ENCODE measurements around the gene IDH2. TPM values are rescaled to one million over a fixed set of nuclear protein-coding genes. Genes with fewer than 3 reads are reported as not detected.

IDH2 gene
- total RNA-seq, 2 donors from 2014 or later: 123 to 170 TPM

DNA sequence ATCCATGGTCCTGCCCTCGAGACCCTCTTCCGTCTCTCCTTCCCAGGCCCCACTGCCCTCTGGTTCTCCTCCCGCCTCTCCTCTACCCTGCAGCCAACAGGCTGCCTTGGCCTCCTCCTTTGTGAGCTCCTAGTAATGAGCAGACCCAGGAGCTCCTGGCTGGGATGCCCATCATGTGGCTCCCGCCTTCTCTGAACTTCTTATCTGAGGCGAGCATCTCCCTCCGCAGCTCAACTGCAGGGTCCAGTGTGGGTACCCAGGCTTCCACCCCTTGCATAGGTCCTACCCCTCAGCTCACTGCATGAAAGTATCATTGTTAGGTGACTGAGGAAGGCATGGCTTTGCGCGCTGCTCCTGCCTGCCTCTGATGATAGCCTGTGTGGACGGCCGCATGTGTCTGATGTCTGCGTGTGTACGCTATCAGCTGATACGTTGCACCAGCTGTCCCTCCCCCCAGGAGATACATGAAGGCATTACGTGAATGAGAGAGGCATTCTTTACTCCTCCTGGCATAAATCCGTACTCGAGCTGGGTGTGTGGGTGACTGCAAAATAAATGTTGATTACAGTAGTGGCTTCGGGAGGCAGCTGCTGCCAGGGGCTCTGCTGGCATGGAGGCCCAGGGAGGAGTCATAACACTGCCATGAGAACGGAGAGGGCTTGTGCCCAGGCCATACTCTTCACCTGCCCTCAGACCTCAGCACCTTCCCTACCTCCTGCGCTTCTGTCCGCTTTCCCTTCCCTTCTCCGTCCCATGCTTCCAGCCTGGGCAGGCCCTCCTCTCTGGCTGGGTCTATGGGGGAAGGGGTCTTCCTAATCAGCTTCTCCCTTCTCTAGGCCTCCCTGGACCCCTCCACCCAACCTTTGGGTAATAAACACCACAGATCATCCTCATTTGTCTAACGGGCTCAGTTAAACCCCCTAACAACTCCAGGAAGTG, 52.3 kb downstream of the IDH2 start:
- no peaks in the 10 kb centered on the region for H3K27me3 Mint-ChIP-seq (ENCODE audit: low read depth)
- H3K4me3 Mint-ChIP-seq: no peak overlapping the region
- H3K27ac Mint-ChIP-seq: no peak overlapping the region
- DNase-seq (no peak), ATAC-seq (replicated peaks in 1 of 2) (no peak)
- peaks cover 37% of the 10 kb centered on the region for H3K4me1 Mint-ChIP-seq (ENCODE audit: low read depth)
- H3K9me3 Mint-ChIP-seq: no peaks in the 10 kb centered on the region
- no peaks in the 10 kb centered on the region for H3K36me3 Mint-ChIP-seq (ENCODE audit: insufficient read depth in 2 of 2)

DNA sequence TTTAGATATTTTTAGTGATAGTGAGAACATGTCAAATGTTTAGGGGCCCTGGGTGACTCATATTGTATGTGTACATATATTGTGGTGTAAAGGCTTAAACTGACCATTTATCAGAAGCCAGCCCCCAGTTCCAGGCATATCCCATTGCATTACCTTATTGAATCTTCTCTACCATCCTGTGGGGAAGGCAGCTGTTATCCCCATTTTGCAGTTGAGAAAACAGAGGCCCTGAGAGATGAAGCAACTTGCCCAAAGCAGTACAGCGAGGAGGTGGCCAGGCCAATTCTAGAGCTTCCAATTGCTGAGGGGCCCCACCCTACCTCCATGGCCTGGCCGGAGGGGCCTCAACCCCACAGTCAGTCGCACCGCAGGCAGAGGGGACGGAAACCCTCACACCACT, 53.2 kb downstream of the IDH2 start:
- H3K9me3 Mint-ChIP-seq: no peaks in the 10 kb centered on the region
- H3K4me1 Mint-ChIP-seq (ENCODE audit: low read depth): peaks cover 34% of the 10 kb centered on the region
- H3K36me3 Mint-ChIP-seq (ENCODE audit: insufficient read depth in 2 of 2): no peaks in the 10 kb centered on the region
- no peak for ATAC-seq (replicated peaks in 1 of 2)
- DNase-seq: no peak
- H3K27ac Mint-ChIP-seq: no peak overlapping the region
- no peak overlapping the region for H3K4me3 Mint-ChIP-seq
- no peaks in the 10 kb centered on the region for H3K27me3 Mint-ChIP-seq (ENCODE audit: low read depth)

DNA sequence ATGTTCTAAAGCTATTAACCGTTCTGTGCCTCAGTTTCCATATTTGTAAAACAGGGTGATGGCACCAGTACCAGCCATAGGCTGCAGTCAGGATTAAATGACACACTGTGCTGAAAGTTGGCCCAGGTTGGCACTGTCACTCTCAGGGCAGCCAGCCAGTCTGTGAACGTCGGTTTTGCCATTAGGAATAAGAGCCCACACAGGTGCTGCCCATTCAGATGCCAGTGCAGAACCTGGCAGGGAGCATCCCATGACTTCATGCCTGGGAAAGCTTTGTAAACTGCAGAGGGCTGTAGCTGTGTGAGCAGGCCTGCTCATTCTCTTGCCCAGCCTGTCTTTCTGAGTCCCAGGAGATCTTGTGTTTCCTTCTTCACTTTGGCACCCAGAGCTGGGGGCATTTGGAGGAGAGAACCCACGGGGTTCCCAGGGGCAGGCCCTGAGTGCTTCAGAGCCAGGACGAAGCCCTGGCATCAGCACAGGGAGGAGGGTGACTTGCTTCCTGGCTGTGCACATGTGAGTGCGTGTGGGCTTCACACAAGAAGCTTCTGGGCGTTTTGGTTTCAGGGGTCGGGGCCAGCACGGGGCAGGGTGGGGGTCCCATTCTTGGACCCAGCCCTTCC, 54.2 kb downstream of the IDH2 start:
- H3K36me3 Mint-ChIP-seq (ENCODE audit: insufficient read depth in 2 of 2): no peaks in the 10 kb centered on the region
- no peak for ATAC-seq (replicated peaks in 1 of 2)
- no peak overlapping the region for H3K4me3 Mint-ChIP-seq
- no peak overlapping the region for H3K27ac Mint-ChIP-seq
- H3K9me3 Mint-ChIP-seq: no peaks in the 10 kb centered on the region
- DNase-seq: no peak
- peaks cover 29% of the 10 kb centered on the region for H3K4me1 Mint-ChIP-seq (ENCODE audit: low read depth)
- no peaks in the 10 kb centered on the region for H3K27me3 Mint-ChIP-seq (ENCODE audit: low read depth)

DNA sequence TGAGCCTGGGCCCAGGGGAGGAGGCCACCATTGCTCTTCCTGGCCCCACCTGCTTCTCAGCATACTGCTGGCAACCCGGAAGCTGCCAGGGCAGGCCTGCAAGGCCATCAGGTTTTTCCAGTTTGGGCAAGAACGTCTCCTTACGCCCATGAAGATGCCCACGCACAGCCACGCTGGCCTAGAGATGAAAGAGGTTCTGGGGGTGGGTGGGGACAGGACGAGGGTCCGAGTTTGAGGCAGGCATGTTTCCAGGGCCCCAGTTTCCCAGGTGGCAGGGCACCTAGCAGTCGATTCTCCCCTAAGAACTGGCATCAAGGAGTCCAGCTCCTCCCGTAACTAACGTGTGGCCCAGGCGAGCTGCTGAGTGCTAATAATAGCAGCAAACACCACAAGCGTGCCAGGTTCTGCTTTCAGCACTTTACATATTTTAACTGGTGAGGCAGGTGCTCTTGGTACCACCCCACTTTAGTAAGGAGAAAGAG, 55.3 kb downstream of the IDH2 start:
- ATAC-seq (replicated peaks in 1 of 2) (no peak), DNase-seq (no peak)
- Mint-ChIP-seq H3K9me3 (no peaks in the 10 kb centered on the region), H3K27me3 (ENCODE audit: low read depth) (no peaks in the 10 kb centered on the region), H3K36me3 (ENCODE audit: insufficient read depth in 2 of 2) (no peaks in the 10 kb centered on the region), H3K4me3 (no peak overlapping the region), H3K4me1 (ENCODE audit: low read depth) (peaks cover 29% of the 10 kb centered on the region), H3K27ac (no peak overlapping the region)

DNA sequence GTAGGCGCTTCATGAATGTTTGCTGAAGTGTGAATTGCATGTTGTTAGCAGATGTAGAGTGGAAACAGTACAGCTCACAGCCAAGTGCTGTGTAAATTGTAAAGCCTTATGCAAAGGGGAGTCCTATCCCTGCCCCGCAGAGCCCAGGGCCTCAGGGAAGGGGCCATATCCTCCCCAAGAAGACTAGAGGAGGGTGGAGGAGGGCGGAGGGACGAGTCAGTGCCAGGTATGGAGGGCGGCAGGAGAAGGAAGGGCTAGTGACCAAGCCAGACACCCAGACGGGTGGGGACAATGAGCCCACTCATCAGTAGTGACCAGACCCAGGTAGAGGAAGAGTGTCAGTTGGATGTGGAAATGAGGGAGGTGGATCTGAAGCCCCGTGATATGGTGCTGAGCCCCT, 56.0 kb downstream of the IDH2 start:
- DNase-seq: no peak
- no peaks in the 10 kb centered on the region for H3K9me3 Mint-ChIP-seq
- no peak for ATAC-seq (replicated peaks in 1 of 2)
- no peaks in the 10 kb centered on the region for H3K27me3 Mint-ChIP-seq (ENCODE audit: low read depth)
- peaks cover 33% of the 10 kb centered on the region for H3K4me1 Mint-ChIP-seq (ENCODE audit: low read depth)
- H3K36me3 Mint-ChIP-seq (ENCODE audit: insufficient read depth in 2 of 2): no peaks in the 10 kb centered on the region
- H3K4me3 Mint-ChIP-seq: no peak overlapping the region
- no peak overlapping the region for H3K27ac Mint-ChIP-seq

DNA sequence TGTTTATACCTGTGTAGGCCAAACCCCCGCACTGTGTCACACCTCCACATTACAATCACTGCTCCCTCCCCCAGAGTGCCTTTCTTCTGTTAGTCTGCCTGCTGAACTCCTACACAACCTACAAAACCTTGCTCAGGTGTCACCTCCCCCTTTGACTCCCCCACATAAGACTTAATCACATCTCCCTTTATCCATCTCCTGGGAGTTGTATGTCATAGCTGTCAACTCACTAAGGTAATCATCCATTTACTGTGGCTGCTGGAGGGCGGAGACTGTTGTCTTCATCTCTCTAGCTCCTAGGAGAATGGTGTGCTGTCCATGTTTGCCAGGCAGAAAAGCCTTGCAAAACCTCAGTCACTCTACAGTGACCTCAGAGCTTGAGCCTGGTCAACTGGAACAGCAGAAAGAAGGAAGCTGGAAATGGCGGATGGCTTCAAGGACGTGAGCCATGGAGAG, 57.3 kb downstream of the IDH2 start:
- DNase-seq: no peak
- H3K27me3 Mint-ChIP-seq (ENCODE audit: low read depth): no peaks in the 10 kb centered on the region
- H3K4me1 Mint-ChIP-seq (ENCODE audit: low read depth): peaks cover 40% of the 10 kb centered on the region
- no peak for ATAC-seq (replicated peaks in 1 of 2)
- H3K27ac Mint-ChIP-seq: no peak overlapping the region
- H3K36me3 Mint-ChIP-seq (ENCODE audit: insufficient read depth in 2 of 2): no peaks in the 10 kb centered on the region
- no peaks in the 10 kb centered on the region for H3K9me3 Mint-ChIP-seq
- no peak overlapping the region for H3K4me3 Mint-ChIP-seq

DNA sequence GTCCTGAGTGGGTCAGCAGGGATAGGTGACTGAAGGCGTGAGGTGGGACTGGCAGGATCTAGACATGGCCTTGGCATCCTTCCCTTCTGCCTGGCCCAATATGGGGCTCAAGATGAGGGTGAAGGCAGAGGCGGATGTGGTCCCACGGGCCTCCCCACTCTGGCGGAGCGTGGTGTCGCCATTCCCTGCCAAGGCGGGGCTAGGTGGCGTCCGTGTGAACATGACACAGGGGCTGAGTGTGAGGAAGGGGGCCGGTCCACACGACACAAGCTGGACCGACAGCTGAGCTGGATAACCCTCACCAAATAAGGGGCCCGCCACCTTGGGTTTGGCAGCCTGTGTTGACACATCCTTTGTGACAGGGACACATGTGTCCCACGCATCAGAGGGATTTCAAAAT, 58.1 kb downstream of the IDH2 start:
- no peaks in the 10 kb centered on the region for H3K9me3 Mint-ChIP-seq
- ATAC-seq (replicated peaks in 1 of 2) (no peak), DNase-seq (no peak)
- no peak overlapping the region for H3K4me3 Mint-ChIP-seq
- H3K36me3 Mint-ChIP-seq (ENCODE audit: insufficient read depth in 2 of 2): no peaks in the 10 kb centered on the region
- H3K4me1 Mint-ChIP-seq (ENCODE audit: low read depth): peaks cover 42% of the 10 kb centered on the region
- H3K27me3 Mint-ChIP-seq (ENCODE audit: low read depth): no peaks in the 10 kb centered on the region
- H3K27ac Mint-ChIP-seq: peak overlapping the region; percentile 93

DNA sequence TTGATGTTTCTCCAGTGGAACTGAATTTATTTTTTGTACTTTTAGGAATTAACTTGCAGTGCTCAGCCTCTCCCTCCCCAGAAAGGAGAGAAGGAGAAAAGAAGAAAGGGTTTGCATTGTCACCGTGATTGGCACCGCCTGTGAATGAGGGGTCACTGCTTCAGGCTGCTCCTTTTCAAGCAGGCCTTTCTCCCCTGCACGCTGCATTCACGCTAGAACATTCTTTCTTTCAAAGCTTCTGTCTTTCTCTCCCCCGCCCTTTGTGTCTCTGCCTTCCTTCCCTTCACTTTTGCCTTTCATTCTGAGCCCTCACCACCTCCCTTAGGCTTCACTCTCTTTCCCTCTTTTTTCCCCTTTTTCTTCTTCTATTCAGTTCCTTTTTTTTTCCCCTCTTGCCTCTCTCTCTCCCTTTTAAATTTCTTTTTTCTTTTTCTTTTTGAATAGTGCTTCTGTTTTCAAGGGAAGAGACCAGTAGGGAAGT, 58.7 kb downstream of the IDH2 start:
- Mint-ChIP-seq H3K9me3 (no peaks in the 10 kb centered on the region), H3K36me3 (ENCODE audit: insufficient read depth in 2 of 2) (no peaks in the 10 kb centered on the region), H3K4me1 (ENCODE audit: low read depth) (peaks cover 48% of the 10 kb centered on the region), H3K27me3 (ENCODE audit: low read depth) (no peaks in the 10 kb centered on the region), H3K27ac (peak overlapping the region; percentile 93), H3K4me3 (no peak overlapping the region)
- ATAC-seq (replicated peaks in 1 of 2) (no peak), DNase-seq (no peak)

DNA sequence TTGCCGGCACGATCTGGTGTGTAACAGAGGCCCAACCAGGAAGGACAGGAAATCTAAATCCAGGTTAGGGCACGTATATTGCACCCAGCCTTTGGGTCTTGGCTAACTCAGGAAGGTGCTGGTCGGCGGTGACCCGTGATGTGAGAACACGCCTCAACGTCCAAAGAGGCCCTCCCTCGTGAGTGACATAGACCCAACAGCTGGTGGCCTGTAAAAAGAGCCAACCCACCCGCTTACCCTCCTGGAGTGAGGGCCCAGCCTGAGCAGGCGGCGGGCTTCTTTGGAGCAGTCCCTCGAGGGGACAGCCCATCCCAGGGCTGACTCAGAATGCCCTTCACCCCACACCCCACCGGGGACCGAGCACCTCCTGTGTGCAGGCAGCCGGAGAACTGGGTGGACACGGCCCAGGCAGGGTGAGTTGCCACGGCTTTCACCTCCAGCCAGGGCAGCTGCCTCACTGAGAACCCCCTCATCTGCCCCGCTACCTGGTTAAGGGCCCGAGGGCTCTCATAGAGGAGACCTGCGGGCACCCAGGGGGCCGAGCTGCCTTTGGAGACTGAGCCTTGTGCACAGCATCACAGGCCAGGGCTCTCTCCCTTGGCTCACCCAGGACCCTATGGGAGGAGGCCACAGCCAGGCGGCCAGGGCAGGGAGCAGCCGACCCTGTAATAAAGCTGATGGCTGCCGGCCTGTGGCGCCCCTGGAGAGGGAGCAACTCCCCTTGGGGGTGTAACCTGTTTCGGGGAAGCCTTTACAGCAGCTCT, 59.3 kb downstream of the IDH2 start:
- Mint-ChIP-seq H3K4me1 (ENCODE audit: low read depth) (peaks cover 55% of the 10 kb centered on the region), H3K36me3 (ENCODE audit: insufficient read depth in 2 of 2) (no peaks in the 10 kb centered on the region), H3K4me3 (no peak overlapping the region), H3K27ac (no peak overlapping the region), H3K9me3 (no peaks in the 10 kb centered on the region), H3K27me3 (ENCODE audit: low read depth) (no peaks in the 10 kb centered on the region)
- ATAC-seq (replicated peaks in 1 of 2) (no peak), DNase-seq (no peak)

DNA sequence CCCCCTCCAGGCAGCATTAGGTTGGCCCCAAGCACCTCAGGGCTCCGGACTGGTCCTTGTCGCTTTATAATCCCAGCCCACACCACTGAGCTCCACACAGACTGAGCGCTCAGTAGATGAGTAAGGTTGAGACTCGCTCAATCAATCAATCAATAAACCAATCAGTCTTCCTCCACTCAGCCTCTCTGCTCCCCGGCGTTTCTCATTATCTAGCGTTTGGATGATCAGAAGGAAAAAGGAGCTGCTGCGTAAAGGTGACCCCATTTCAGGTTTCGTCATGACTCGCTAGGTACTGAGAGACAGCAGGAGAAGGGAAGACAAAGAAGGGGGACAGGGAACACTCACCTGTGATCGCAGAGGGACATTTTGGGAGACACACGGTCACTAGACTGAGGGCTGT, 59.9 kb downstream of the IDH2 start:
- peaks cover 61% of the 10 kb centered on the region for H3K4me1 Mint-ChIP-seq (ENCODE audit: low read depth)
- no peak overlapping the region for H3K27ac Mint-ChIP-seq
- no peak for DNase-seq
- H3K4me3 Mint-ChIP-seq: no peak overlapping the region
- no peaks in the 10 kb centered on the region for H3K27me3 Mint-ChIP-seq (ENCODE audit: low read depth)
- no peak for ATAC-seq (replicated peaks in 1 of 2)
- no peaks in the 10 kb centered on the region for H3K9me3 Mint-ChIP-seq
- H3K36me3 Mint-ChIP-seq (ENCODE audit: insufficient read depth in 2 of 2): no peaks in the 10 kb centered on the region

DNA sequence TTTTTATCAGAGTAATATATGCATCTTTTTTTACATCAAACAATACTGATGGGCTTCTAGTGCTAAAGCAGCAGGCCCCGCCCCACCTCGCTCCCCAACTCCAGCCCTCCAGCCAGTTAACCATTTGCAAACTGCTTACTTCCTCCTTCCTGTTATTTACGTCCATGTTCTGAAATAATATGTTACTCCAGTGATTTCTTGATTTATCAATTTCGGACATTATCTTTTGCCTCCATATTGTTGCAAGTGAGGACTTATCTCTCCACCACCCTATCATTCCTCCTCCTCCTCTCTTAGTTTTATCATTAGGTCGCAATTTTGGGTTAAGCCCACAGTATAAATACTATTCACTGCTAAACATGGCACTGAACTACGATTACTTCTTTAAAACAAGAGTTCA, 61.6 kb downstream of the IDH2 start:
- ATAC-seq (replicated peaks in 1 of 2) (no peak), DNase-seq (no peak)
- H3K4me1 Mint-ChIP-seq (ENCODE audit: low read depth): peaks cover 71% of the 10 kb centered on the region
- no peaks in the 10 kb centered on the region for H3K36me3 Mint-ChIP-seq (ENCODE audit: insufficient read depth in 2 of 2)
- no peaks in the 10 kb centered on the region for H3K9me3 Mint-ChIP-seq
- no peaks in the 10 kb centered on the region for H3K27me3 Mint-ChIP-seq (ENCODE audit: low read depth)
- no peak overlapping the region for H3K4me3 Mint-ChIP-seq
- peak overlapping the region; percentile 61 for H3K27ac Mint-ChIP-seq

DNA sequence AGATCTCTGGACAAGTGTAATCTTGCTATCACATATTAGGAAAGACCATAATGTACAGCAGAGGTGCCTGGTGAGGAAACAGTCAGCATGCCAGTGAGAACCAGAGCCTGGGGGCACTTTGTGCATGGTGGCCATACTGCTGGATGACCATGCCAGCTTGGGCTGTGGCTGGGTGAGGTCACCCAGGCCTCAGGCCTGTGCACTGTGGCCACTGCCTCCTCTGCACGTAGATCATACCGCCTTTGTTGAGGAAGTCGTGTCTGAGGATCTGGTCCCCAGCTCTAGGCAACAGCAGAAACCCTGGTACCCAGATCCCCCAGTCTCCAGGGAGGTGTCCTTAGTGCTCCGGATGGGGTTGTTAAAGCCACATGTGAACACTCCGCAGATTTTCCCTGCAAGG, 62.3 kb downstream of the IDH2 start:
- no peaks in the 10 kb centered on the region for H3K36me3 Mint-ChIP-seq (ENCODE audit: insufficient read depth in 2 of 2)
- DNase-seq (no peak), ATAC-seq (replicated peaks in 1 of 2) (no peak)
- peaks cover 71% of the 10 kb centered on the region for H3K4me1 Mint-ChIP-seq (ENCODE audit: low read depth)
- H3K4me3 Mint-ChIP-seq: peak overlapping the region; percentile 6 to 16
- no peaks in the 10 kb centered on the region for H3K9me3 Mint-ChIP-seq
- no peak overlapping the region for H3K27ac Mint-ChIP-seq
- no peaks in the 10 kb centered on the region for H3K27me3 Mint-ChIP-seq (ENCODE audit: low read depth)

DNA sequence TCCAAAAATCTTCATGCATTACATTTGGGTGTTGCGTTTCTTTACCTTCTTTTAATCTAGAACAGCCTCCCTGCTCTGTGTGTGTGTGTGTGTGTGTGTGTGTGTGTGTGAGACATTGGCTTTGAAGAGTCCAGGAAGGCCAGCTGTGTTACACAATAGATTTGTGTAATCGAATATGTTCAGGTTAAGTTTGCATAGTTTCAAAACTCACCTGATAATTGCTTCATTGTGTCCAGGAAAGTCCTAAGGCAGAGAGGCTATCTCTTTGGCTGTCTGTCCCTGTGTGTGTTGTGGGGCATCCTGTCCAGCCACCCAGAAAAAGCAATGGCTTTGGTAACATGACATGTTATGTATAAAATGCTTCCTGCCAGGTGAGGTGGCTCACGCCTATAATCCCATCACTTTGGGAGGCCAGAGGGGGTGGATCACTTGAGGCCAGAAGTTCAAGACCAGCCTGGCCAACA, 63.6 kb downstream of the IDH2 start:
- H3K27ac Mint-ChIP-seq: peak overlapping the region; percentile 95
- H3K36me3 Mint-ChIP-seq (ENCODE audit: insufficient read depth in 2 of 2): no peaks in the 10 kb centered on the region
- ATAC-seq (replicated peaks in 1 of 2) (peak in 1 of 2 donors; percentile 32), DNase-seq (no peak)
- no peaks in the 10 kb centered on the region for H3K27me3 Mint-ChIP-seq (ENCODE audit: low read depth)
- H3K9me3 Mint-ChIP-seq: no peaks in the 10 kb centered on the region
- H3K4me1 Mint-ChIP-seq (ENCODE audit: low read depth): peaks cover 80% of the 10 kb centered on the region
- H3K4me3 Mint-ChIP-seq: peak overlapping the region; percentile 71 to 77

Data from activated T-cell treated with anti-CD3 and anti-CD28 coated beads, Interleukin-2, amount 50 U/mL, for 72 hours (primary cell).